ENCODE results near the gene PRKCE. TPM values are rescaled to one million over a fixed set of nuclear protein-coding genes. Genes with fewer than 3 reads are reported as not detected.
A peak's percentile ranks its signal among the peaks of the same experiment; 100 is the strongest.

The PRKCE gene
- total RNA-seq, 1 experiment from 2014 or later, result 14.8 TPM

DNA sequence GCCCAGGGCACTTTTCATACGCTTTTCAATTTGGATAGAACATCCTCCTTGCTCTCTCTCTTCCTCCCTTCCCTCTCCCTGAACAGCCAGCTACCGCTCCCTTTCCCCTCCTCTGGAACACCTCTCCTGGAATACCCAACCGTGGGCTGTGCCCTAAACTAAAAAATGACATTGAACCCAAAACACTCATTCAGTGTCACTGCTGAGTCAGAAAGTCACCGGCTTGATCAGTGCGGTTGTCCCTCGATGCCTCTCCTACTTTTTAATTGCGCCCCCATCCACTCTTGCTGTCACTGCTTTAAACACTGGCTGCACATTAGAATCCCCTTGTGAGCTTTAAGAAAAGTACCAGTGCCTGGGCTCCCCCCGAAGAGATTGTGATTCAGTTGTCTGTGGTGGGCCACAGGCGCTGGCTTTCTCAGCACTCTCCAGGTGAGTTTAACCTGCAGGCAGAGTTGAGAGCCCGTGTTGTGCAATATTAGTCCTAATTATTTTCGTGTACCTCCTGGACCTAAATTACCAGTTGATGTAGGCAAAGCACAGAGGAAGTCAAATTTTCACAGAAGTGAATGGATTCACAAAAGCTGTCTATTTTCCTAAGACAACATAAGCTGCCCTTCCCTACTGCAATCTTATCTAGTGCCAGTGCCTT, 302.0 kb downstream of the PRKCE start:
- ATAC-seq (peak; percentile 68), DNase-seq (ENCODE audit: low read depth, low spot score) (no peak)
- TF ChIP-seq EZH2phosphoT487 (IDR thresholded peaks at IDR 0.05; ENCODE audit: borderline replicate concordance), result no peak
- peak; percentile 58; the same call in 1 of the 2 replicates for TF ChIP-seq FOSL1 (IDR thresholded peaks at IDR 0.05; ENCODE audit: low read depth)
- TF ChIP-seq CEBPB (IDR thresholded peaks at IDR 0.05; ENCODE audit: low read depth), result peak; percentile 72
- no peak overlapping the region for H2AFZ ChIP-seq (ENCODE audit: low read depth, low read length, poor library complexity, severe bottlenecking)
- POLR2A ChIA-PET, result no interaction called here
- H3K9me3 ChIP-seq (ENCODE audit: control insufficient read depth in 1 of 2, insufficient read depth in 1 of 2, low read depth in 1 of 2, low read length in 2 of 2), result no peaks in the 10 kb centered on the region
- no peaks in the 10 kb centered on the region for H3K27me3 ChIP-seq (ENCODE audit: insufficient read depth, low read length)
- H3K79me2 ChIP-seq (ENCODE audit: insufficient read depth, low read length), result no peaks in the 10 kb centered on the region
- H3K9me2 ChIP-seq (ENCODE audit: insufficient read depth), result no peaks in the 10 kb centered on the region
- RAD21 ChIA-PET (ENCODE audit: low non-redundant PET in 1 of 2, low total read pairs in 2 of 2, uncharacterized antibody in 2 of 2, unreplicated experiment in 2 of 2), result no interaction called here
- CTCF ChIA-PET, result no interaction called here
- BruUV-seq (replicated peaks), result no TSS peak
- H4K20me1 ChIP-seq (ENCODE audit: insufficient read depth), result no peaks in the 10 kb centered on the region
- H3K36me3 ChIP-seq (ENCODE audit: control insufficient read depth in 1 of 2, insufficient read depth in 2 of 2, low read length in 2 of 2), result no peaks in the 10 kb centered on the region
- intact Hi-C loops (cut with micrococcal nuclease), result no loop called here
- H3K9ac ChIP-seq (ENCODE audit: low read length), result peak overlapping the region; percentile 28
- no peak overlapping the region for H3K27ac ChIP-seq (ENCODE audit: low read depth, low read length)
- H3K4me1 ChIP-seq (ENCODE audit: control insufficient read depth in 1 of 2, insufficient read depth in 2 of 2, low read length in 2 of 2), result peaks cover 18 to 39% of the 10 kb centered on the region in 2 experiments
- H3K4me3 ChIP-seq (replicated peaks in 1 of 2; ENCODE audit: low read depth in 1 of 2, low read length in 2 of 2), result peak overlapping the region in 1 of 2 experiments; percentile 7; a peak in 1 of 4 replicates
- peak overlapping the region; percentile 66 for H3K4me2 ChIP-seq (ENCODE audit: low read length)

DNA sequence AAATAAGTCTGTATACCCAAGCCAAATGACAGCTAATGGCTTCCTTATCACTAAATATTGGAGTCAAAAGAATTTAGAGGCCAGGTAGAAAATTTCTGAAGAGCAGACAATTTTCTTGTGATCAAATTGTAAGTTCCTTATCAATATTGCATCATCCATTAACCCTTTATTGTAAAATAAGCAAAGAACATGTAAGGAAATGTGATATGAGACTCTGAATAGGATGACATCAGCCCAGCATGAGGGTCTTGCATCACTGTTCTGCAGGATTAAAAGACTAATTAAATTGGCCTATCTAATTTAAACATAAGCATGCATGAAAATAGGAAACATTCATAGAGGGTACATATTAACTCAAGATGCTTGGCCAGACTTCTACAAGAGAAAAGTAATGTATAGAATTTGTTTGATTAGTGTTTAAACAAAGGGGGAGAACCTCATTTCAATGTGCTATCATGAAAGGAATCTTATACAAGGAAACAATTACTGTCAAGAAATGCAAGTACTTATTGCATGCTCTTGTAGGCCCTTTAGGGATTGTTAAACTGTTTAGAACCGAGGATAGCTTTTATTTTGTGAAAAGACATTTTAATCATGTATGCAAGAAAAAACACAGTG, 302.9 kb downstream of the PRKCE start:
- ChIA-PET POLR2A (interaction anchor here (1.4 kb wide), 1 partner anchor 10 kb away, joined by 6 read pairs; no protein-coding TSS in a partner anchor), RAD21 (ENCODE audit: low non-redundant PET in 1 of 2, low total read pairs in 2 of 2, uncharacterized antibody in 2 of 2, unreplicated experiment in 2 of 2) (no interaction called here), CTCF (no interaction called here)
- BruUV-seq (replicated peaks), result no TSS peak
- no peak overlapping the region for H3K27ac ChIP-seq (ENCODE audit: low read depth, low read length)
- H3K9ac ChIP-seq (ENCODE audit: low read length), result no peak overlapping the region
- no peaks in the 10 kb centered on the region for H3K79me2 ChIP-seq (ENCODE audit: insufficient read depth, low read length)
- intact Hi-C loops (cut with micrococcal nuclease), result no loop called here
- no peaks in the 10 kb centered on the region for H3K27me3 ChIP-seq (ENCODE audit: insufficient read depth, low read length)
- no peaks in the 10 kb centered on the region for H3K9me3 ChIP-seq (ENCODE audit: control insufficient read depth in 1 of 2, insufficient read depth in 1 of 2, low read depth in 1 of 2, low read length in 2 of 2)
- H3K4me3 ChIP-seq (replicated peaks in 1 of 2; ENCODE audit: low read depth in 1 of 2, low read length in 2 of 2), result no peak overlapping the region
- TF ChIP-seq ELF1 (IDR thresholded peaks at IDR 0.05; ENCODE audit: borderline replicate concordance, low read depth) (no peak), CEBPB (IDR thresholded peaks at IDR 0.05; ENCODE audit: low read depth) (peak; percentile 59), EZH2 (IDR thresholded peaks at IDR 0.05) (no peak)
- TF ChIP-seq, protein P1, sequence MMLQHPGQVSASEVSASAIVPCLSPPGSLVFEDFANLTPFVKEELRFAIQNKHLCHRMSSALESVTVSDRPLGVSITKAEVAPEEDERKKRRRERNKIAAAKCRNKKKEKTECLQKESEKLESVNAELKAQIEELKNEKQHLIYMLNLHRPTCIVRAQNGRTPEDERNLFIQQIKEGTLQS (IDR thresholded peaks at IDR 0.05), result peak; percentile 71; the same call in 1 of the 2 replicates
- TF ChIP-seq, protein P2, sequence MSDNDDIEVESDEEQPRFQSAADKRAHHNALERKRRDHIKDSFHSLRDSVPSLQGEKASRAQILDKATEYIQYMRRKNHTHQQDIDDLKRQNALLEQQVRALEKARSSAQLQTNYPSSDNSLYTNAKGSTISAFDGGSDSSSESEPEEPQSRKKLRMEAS (IDR thresholded peaks at IDR 0.05), result no peak
- no peak for ATAC-seq
- no peaks in the 10 kb centered on the region for H3K9me2 ChIP-seq (ENCODE audit: insufficient read depth)
- H4K20me1 ChIP-seq (ENCODE audit: insufficient read depth), result no peaks in the 10 kb centered on the region
- DNase-seq (ENCODE audit: low read depth, low spot score), result no peak
- H3K36me3 ChIP-seq (ENCODE audit: control insufficient read depth in 1 of 2, insufficient read depth in 2 of 2, low read length in 2 of 2), result no peaks in the 10 kb centered on the region
- H3K4me1 ChIP-seq (ENCODE audit: control insufficient read depth in 1 of 2, insufficient read depth in 2 of 2, low read length in 2 of 2), result peaks cover 21 to 45% of the 10 kb centered on the region in 2 experiments
- H2AFZ ChIP-seq (ENCODE audit: low read depth, low read length, poor library complexity, severe bottlenecking), result no peak overlapping the region
- peak overlapping the region; percentile 66 for H3K4me2 ChIP-seq (ENCODE audit: low read length)
